Measurements from ENCODE around the gene TMEM164. TPM values are rescaled to one million over a fixed set of nuclear protein-coding genes. Genes with fewer than 3 reads are reported as not detected.

Gene TMEM164
- total and polyA plus RNA-seq, 2 of the 4 experiments (the other 2 are of a cell fraction) = 6.3 to 7.1 TPM

DNA sequence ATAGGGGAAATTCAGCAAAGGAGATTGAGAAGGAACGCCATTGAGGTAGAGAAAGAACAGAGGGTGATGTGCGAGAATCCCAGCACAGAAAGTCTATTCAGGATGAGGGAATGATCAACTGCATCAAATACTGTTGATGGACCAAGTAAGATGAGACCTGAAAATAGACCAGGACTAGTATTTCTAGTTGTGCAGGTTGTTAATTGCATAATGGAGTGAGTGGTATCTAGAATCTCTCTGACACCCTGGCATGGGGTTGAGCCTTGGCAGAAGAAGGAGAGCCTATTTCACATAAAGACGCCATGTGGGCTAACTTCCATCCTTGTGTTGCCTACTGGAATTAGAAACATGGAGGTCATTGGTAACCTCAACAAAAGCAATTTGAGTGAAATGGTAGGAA lies 135.6 kb downstream of the TMEM164 start:
- Histone ChIP-seq H4K8ac (ENCODE audit: low read depth in 2 of 2, low read length in 2 of 2) (no peak overlapping the region), H2AFZ (replicated peaks; ENCODE audit: low read length, poor library complexity) (no peak overlapping the region), H3K4me2 (ENCODE audit: low read depth, low read length) (no peak overlapping the region), H3K56ac (ENCODE audit: extremely low read depth, insufficient read depth, low read length) (no peak overlapping the region), H3K9me3 (ENCODE audit: control insufficient read depth, insufficient read depth, low read length) (no peaks in the 10 kb centered on the region; the same call in 1 of the 2 replicates), H3K9ac (ENCODE audit: low read depth, low read length) (no peak overlapping the region), H3K36me3 (ENCODE audit: control insufficient read depth, insufficient read depth, low read length) (no peaks in the 10 kb centered on the region), H3K4ac (ENCODE audit: low read depth, low read length) (no peak overlapping the region), H3K14ac (replicated peaks; ENCODE audit: low read depth, low read length) (no peak overlapping the region), H2AK9ac (replicated peaks; ENCODE audit: low read depth, low read length, poor library complexity) (no peak overlapping the region), H2BK120ac (ENCODE audit: low read depth, low read length) (no peak overlapping the region), H3K18ac (ENCODE audit: low read depth, low read length) (no peak overlapping the region), H2AK5ac (ENCODE audit: low read depth, low read length) (no peak overlapping the region), H3K27me3 (ENCODE audit: control insufficient read depth, insufficient read depth, low read length) (no peaks in the 10 kb centered on the region; the same call in 1 of the 2 replicates), H2BK5ac (ENCODE audit: low read depth, low read length, poor library complexity, severe bottlenecking) (no peak overlapping the region), H4K91ac (ENCODE audit: insufficient read depth, low read depth, low read length) (no peak overlapping the region), H2BK20ac (ENCODE audit: low read depth, low read length) (no peak overlapping the region), H3K4me3 (ENCODE audit: insufficient read depth, low read depth, low read length) (no peak overlapping the region), H4K5ac (ENCODE audit: low read depth, low read length) (no peak overlapping the region), H3K23ac (ENCODE audit: low read depth, low read length) (no peak overlapping the region), H2BK15ac (ENCODE audit: low read depth, low read length) (no peak overlapping the region), H3K4me1 (ENCODE audit: control insufficient read depth, insufficient read depth, low read length) (no peaks in the 10 kb centered on the region), H4K20me1 (ENCODE audit: insufficient read depth, low read length) (no peaks in the 10 kb centered on the region), H3K27ac (ENCODE audit: insufficient read depth, low read length) (no peak overlapping the region), H3K79me1 (ENCODE audit: low read depth in 1 of 2, low read length in 2 of 2) (no peaks in the 10 kb centered on the region), H3K9me1 (ENCODE audit: insufficient read depth, low read length) (peaks cover 3% of the 10 kb centered on the region; the same call in 1 of the 2 replicates)
- TF ChIP-seq MAZ (IDR thresholded peaks at IDR 0.05; ENCODE audit: borderline replicate concordance, low read depth, low read length) (no peak), FOS (IDR thresholded peaks at IDR 0.05; ENCODE audit: low read depth, low read length) (no peak), RFX5 (IDR thresholded peaks at IDR 0.05; ENCODE audit: low read depth, low read length) (no peak), USF2 (IDR thresholded peaks at IDR 0.05; ENCODE audit: low read depth, low read length) (no peak), CEBPB (IDR thresholded peaks at IDR 0.05; ENCODE audit: low read depth, low read length) (no peak), MAFK (IDR thresholded peaks at IDR 0.05; ENCODE audit: low read depth, low read length) (no peak), CHD1 (IDR thresholded peaks at IDR 0.05; ENCODE audit: low read depth, low read length) (no peak), NFE2L2 (IDR thresholded peaks at IDR 0.05; ENCODE audit: low read depth, low read length) (no peak), POLR2A (IDR thresholded peaks at IDR 0.05; ENCODE audit: low read depth, low read length) (no peak), RAD21 (IDR thresholded peaks at IDR 0.05; ENCODE audit: low read length) (no peak), BHLHE40 (IDR thresholded peaks at IDR 0.05; ENCODE audit: low read depth, low read length) (no peak), RCOR1 (IDR thresholded peaks at IDR 0.05; ENCODE audit: insufficient replicate concordance, low read length) (no peak), SMC3 (IDR thresholded peaks at IDR 0.05; ENCODE audit: low read depth, low read length) (no peak), MXI1 (IDR thresholded peaks at IDR 0.05; ENCODE audit: borderline replicate concordance, low read depth, low read length) (no peak)
- TF ChIP-seq, protein P1, sequence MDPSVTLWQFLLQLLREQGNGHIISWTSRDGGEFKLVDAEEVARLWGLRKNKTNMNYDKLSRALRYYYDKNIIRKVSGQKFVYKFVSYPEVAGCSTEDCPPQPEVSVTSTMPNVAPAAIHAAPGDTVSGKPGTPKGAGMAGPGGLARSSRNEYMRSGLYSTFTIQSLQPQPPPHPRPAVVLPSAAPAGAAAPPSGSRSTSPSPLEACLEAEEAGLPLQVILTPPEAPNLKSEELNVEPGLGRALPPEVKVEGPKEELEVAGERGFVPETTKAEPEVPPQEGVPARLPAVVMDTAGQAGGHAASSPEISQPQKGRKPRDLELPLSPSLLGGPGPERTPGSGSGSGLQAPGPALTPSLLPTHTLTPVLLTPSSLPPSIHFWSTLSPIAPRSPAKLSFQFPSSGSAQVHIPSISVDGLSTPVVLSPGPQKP (IDR thresholded peaks at IDR 0.05; ENCODE audit: borderline replicate concordance, low read depth, low read length) = no peak
- TF ChIP-seq, protein P2, sequence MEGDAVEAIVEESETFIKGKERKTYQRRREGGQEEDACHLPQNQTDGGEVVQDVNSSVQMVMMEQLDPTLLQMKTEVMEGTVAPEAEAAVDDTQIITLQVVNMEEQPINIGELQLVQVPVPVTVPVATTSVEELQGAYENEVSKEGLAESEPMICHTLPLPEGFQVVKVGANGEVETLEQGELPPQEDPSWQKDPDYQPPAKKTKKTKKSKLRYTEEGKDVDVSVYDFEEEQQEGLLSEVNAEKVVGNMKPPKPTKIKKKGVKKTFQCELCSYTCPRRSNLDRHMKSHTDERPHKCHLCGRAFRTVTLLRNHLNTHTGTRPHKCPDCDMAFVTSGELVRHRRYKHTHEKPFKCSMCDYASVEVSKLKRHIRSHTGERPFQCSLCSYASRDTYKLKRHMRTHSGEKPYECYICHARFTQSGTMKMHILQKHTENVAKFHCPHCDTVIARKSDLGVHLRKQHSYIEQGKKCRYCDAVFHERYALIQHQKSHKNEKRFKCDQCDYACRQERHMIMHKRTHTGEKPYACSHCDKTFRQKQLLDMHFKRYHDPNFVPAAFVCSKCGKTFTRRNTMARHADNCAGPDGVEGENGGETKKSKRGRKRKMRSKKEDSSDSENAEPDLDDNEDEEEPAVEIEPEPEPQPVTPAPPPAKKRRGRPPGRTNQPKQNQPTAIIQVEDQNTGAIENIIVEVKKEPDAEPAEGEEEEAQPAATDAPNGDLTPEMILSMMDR (conservative IDR thresholded peaks at IDR 0.05; ENCODE audit: low read depth, low read length) = no peak
- ChIA-PET POLR2A (ENCODE audit: unreplicated experiment) (no interaction called here), CTCF (no interaction called here)
- WGBS, 2 experiments (ENCODE audit: extremely low coverage in 2 of 2, insufficient read length in 1 of 2) = 69% methylated on average over 2 of the region's 3 CpGs; no CpG with 5 or more reads in 1 of the 2 experiments
- DNase-seq (no peak), ATAC-seq (ENCODE audit: low read depth) (no peak)
- intact Hi-C loops (cut with micrococcal nuclease) = no loop called here
- dilution Hi-C loops (cut with HindIII; ENCODE audit: low sequenced_read_pairs, unreplicated experiment) = no loop called here
- no TSS peak for BruUV-seq (replicated peaks)
- in situ Hi-C loops (cut with MboI; ENCODE audit: low sequenced_read_pairs) = loop anchor here (25.0 kb wide), 1 partner anchor 651 kb away; the partner anchor contains the start of gene GUCY2F

All from IMR-90 (cell line).